H1 (cell line): ENCODE measurements around the gene TRAF3. TPM values are rescaled to one million over a fixed set of nuclear protein-coding genes. Genes with fewer than 3 reads are reported as not detected.
A peak's percentile ranks its signal among the peaks of the same experiment; 100 is the strongest.

Source experiments
- CTCF ChIA-PET: fragments of 300-600 bp; sonication (Branson Sonifier 250); formaldehyde crosslinking; loops from one replicate; lab custom pipeline; 2021; ENCODE audit not compliant: partially characterized antibody; lab: Charles Lee
- POLR2A ChIA-PET: fragments of 300-600 bp; sonication (Branson Sonifier 250); formaldehyde crosslinking; loops from one replicate; lab custom pipeline; 2021; ENCODE audit warnings: inconsistent platforms; ENCODE audit not compliant: partially characterized antibody; lab: Charles Lee
- DNase-seq, 2 experiments: peaks; one replicate each; pipeline versions ENCODE4 v3.0.0 to v3.0.0-alpha.2; 2010 to 2022; ENCODE audit warnings: low spot score in 2 of 2, low read depth in 1 of 2, mixed read lengths in 1 of 2
- FAIRE-seq: peaks from 2 replicates; lab custom pipeline; 2011; peaks lifted over from hg19 to GRCh38; lab: Jason Lieb, UNC
- H2AFZ ChIP-seq: 2 replicates; pipeline ENCODE4 v1.8.1; 2012; ENCODE audit warnings: low read length, inconsistent platforms
- H2AK5ac ChIP-seq: 2 replicates; pipeline ENCODE4 v1.6.1; 2013; ENCODE audit warnings: low read depth, low read length
- H2BK120ac ChIP-seq: replicated peaks from 2 replicates; pipeline ENCODE3; 2013; ENCODE audit warnings: low read depth, low read length, inconsistent platforms
- H2BK12ac ChIP-seq: 2 replicates; pipeline ENCODE4 v1.6.1; 2013; ENCODE audit warnings: low read depth, low read length
- H2BK15ac ChIP-seq: 2 replicates; pipeline ENCODE4 v1.6.1; 2013; ENCODE audit warnings: low read length
- H2BK20ac ChIP-seq: 2 replicates; pipeline ENCODE4 v1.6.1; 2013; ENCODE audit warnings: low read length
- H2BK5ac ChIP-seq: 2 replicates; pipeline ENCODE4 v1.6.1; 2013; ENCODE audit warnings: low read depth, low read length
- H3K14ac ChIP-seq: 2 replicates; pipeline ENCODE4 v1.6.1; 2013; ENCODE audit warnings: inconsistent platforms; ENCODE audit not compliant: insufficient read length
- H3K18ac ChIP-seq: 2 replicates; pipeline ENCODE4 v1.6.1; 2013; ENCODE audit warnings: low read length; ENCODE audit errors: extremely low read depth
- H3K23ac ChIP-seq: 2 replicates; pipeline ENCODE4 v1.6.1; 2013; ENCODE audit warnings: inconsistent platforms; ENCODE audit not compliant: insufficient read length
- H3K23me2 ChIP-seq: 2 replicates; pipeline ENCODE4 v1.6.1; 2013; ENCODE audit warnings: low read depth, low read length
- H3K27ac ChIP-seq: 2 replicates; pipeline ENCODE4 v1.6.1; 2011; ENCODE audit warnings: low read depth, low read length, inconsistent platforms
- H3K27me3 ChIP-seq, 4 experiments: replicated peaks in 1 of 4; 1 replicate in 1 of 4; 2 replicates in 3 of 4; pipeline versions ENCODE4 v1.6.1 to v1.8.1; 2011 to 2013; ENCODE audit warnings: low read length in 3 of 4, mild to moderate bottlenecking in 3 of 4, inconsistent platforms in 2 of 4, mixed read lengths in 2 of 4, moderate library complexity in 1 of 4; ENCODE audit not compliant: control insufficient read depth in 3 of 4, insufficient read depth in 3 of 4; ENCODE audit errors: extremely low read depth in 1 of 4
- H3K36me3 ChIP-seq, 4 experiments: 2 replicates each; pipeline versions ENCODE4 v1.6.1 to v1.8.1; 2011 to 2013; ENCODE audit warnings: mild to moderate bottlenecking in 4 of 4, low read length in 3 of 4, moderate library complexity in 2 of 4, control low read depth in 1 of 4, inconsistent platforms in 1 of 4; ENCODE audit not compliant: insufficient read depth in 4 of 4, control insufficient read depth in 2 of 4
- H3K4ac ChIP-seq: replicated peaks from 2 replicates; pipeline ENCODE3; 2013; ENCODE audit warnings: low read length, low read depth, mixed read lengths, inconsistent platforms; ENCODE audit not compliant: insufficient read length
- H3K4me1 ChIP-seq, 4 experiments: replicated peaks in 1 of 4; 1 replicate in 1 of 4; 2 replicates in 3 of 4; pipeline versions ENCODE4 v1.6.1 to v1.8.1; 2011 to 2013; ENCODE audit warnings: low read length in 3 of 4, inconsistent platforms in 2 of 4, mixed read lengths in 1 of 4; ENCODE audit not compliant: insufficient read depth in 4 of 4, control insufficient read depth in 3 of 4
- H3K4me2 ChIP-seq, 2 experiments: 2 replicates each; pipeline versions ENCODE4 v1.6.1 to v1.8.1; 2011 to 2013; ENCODE audit warnings: low read depth in 2 of 2, low read length in 2 of 2, control low read depth in 1 of 2, inconsistent platforms in 1 of 2, mild to moderate bottlenecking in 1 of 2; ENCODE audit not compliant: insufficient read depth in 1 of 2
- H3K4me3 ChIP-seq, 4 experiments: fragments of 200-600, 300-600 bp in 1 of 4; sonication (generic), shearing (Covaris generic), sonication (Bioruptor Twin) in 1 of 4; 2 replicates each; pipeline versions ENCODE4 v1.5.1 to v1.8.1; 2011 to 2016; ENCODE audit warnings: low read length in 4 of 4, low read depth in 3 of 4, control low read depth in 2 of 4, inconsistent platforms in 2 of 4, mild to moderate bottlenecking in 2 of 4, mixed read lengths in 1 of 4, moderate library complexity in 1 of 4; ENCODE audit not compliant: insufficient read depth in 2 of 4; ENCODE audit errors: extremely low read depth in 1 of 4
- H3K56ac ChIP-seq: replicated peaks from 2 replicates; pipeline ENCODE3; 2013; ENCODE audit warnings: low read depth, mild to moderate bottlenecking, mixed read lengths, low read length, inconsistent platforms; ENCODE audit not compliant: insufficient read length
- H3K79me1 ChIP-seq: 2 replicates; pipeline ENCODE4 v1.6.1; 2013; ENCODE audit warnings: low read depth, low read length, control low read depth
- H3K79me2 ChIP-seq, 2 experiments: 2 replicates each; pipeline versions ENCODE4 v1.6.1 to v1.8.1; 2012 to 2013; ENCODE audit warnings: low read length in 2 of 2, mild to moderate bottlenecking in 2 of 2, inconsistent platforms in 1 of 2; ENCODE audit not compliant: insufficient read depth in 2 of 2, control insufficient read depth in 1 of 2
- H3K9ac ChIP-seq, 4 experiments: replicated peaks in 1 of 4; 1 replicate in 1 of 4; 2 replicates in 3 of 4; pipeline versions ENCODE4 v1.6.1 to v1.8.1; 2011 to 2013; ENCODE audit warnings: low read depth in 3 of 4, low read length in 3 of 4, control low read depth in 2 of 4, mild to moderate bottlenecking in 2 of 4, moderate library complexity in 2 of 4, inconsistent platforms in 1 of 4; ENCODE audit errors: extremely low read depth in 1 of 4
- H3K9me3 ChIP-seq, 2 experiments: 2 replicates each; pipeline versions ENCODE4 v1.6.1 to v1.8.1; 2012 to 2013; ENCODE audit warnings: mild to moderate bottlenecking in 2 of 2, moderate library complexity in 2 of 2, control low read depth in 1 of 2, inconsistent platforms in 1 of 2, low read depth in 1 of 2, low read length in 1 of 2, mixed read lengths in 1 of 2; ENCODE audit not compliant: insufficient read depth in 2 of 2
- H4K20me1 ChIP-seq, 2 experiments: replicated peaks in 1 of 2; 2 replicates each; pipeline versions ENCODE3 to v1.8.1; 2011 to 2013; ENCODE audit warnings: inconsistent platforms in 2 of 2, low read length in 2 of 2, mild to moderate bottlenecking in 1 of 2; ENCODE audit not compliant: insufficient read depth in 2 of 2, control insufficient read depth in 1 of 2
- H4K5ac ChIP-seq: 2 replicates; pipeline ENCODE4 v1.6.1; 2013; ENCODE audit warnings: low read length, low read depth, mixed read lengths, inconsistent platforms; ENCODE audit not compliant: insufficient read length
- H4K8ac ChIP-seq: 2 replicates; pipeline ENCODE4 v1.8.0; 2013; ENCODE audit warnings: mild to moderate bottlenecking, moderate library complexity, low read length, inconsistent platforms; ENCODE audit not compliant: insufficient read depth; ENCODE audit errors: extremely low read depth
- H4K91ac ChIP-seq: replicated peaks from 2 replicates; pipeline ENCODE3; 2013; ENCODE audit warnings: low read length, mixed read lengths, inconsistent platforms; ENCODE audit not compliant: insufficient read length
- BCL11A ChIP-seq, 2 experiments: IDR thresholded peaks; one replicate each; pipeline ENCODE4 v1.6.1; 2011; ENCODE audit warnings: low read depth in 2 of 2, low read length in 2 of 2, mild to moderate bottlenecking in 2 of 2
- GABPA ChIP-seq: IDR thresholded peaks from 2 replicates; pipeline ENCODE4 v1.6.1; 2011; ENCODE audit warnings: mild to moderate bottlenecking, low read length, moderate library complexity, borderline replicate concordance; ENCODE audit not compliant: insufficient read depth
- KDM1A ChIP-seq: fragments of 200-600, 300-600 bp; sonication (generic); IDR thresholded peaks from 2 replicates; pipeline ENCODE4 v1.7.1; 2016; ENCODE audit warnings: mild to moderate bottlenecking, low read length, borderline replicate concordance
- KDM4A ChIP-seq: IDR thresholded peaks from one replicate; pipeline ENCODE4 v1.7.1; 2012; ENCODE audit warnings: low read depth, mild to moderate bottlenecking, moderate library complexity, low read length, inconsistent platforms; ENCODE audit not compliant: severe bottlenecking
- RAD21 ChIP-seq, 2 experiments: IDR thresholded peaks in 1 of 2; conservative IDR thresholded peaks in 1 of 2; 2 replicates each; pipeline ENCODE4 v1.6.1; 2011; ENCODE audit warnings: low read depth in 2 of 2, low read length in 2 of 2, improper control_type of control experiment in 1 of 2, inconsistent platforms in 1 of 2, mild to moderate bottlenecking in 1 of 2, moderate library complexity in 1 of 2
- RBBP5 ChIP-seq: IDR thresholded peaks from 2 replicates; pipeline ENCODE4 v1.7.1; 2012; ENCODE audit warnings: low read depth, mild to moderate bottlenecking, inconsistent platforms, low read length, moderate library complexity, borderline replicate concordance
- RXRA ChIP-seq: IDR thresholded peaks from 2 replicates; pipeline ENCODE4 v1.6.1; 2011; ENCODE audit warnings: low read depth, mild to moderate bottlenecking, low read length, moderate library complexity; ENCODE audit not compliant: insufficient read depth
- SIRT6 ChIP-seq: IDR thresholded peaks from one replicate; pipeline ENCODE4 v1.7.1; 2012; ENCODE audit warnings: low read length, inconsistent platforms
- TBP ChIP-seq: IDR thresholded peaks from 2 replicates; pipeline ENCODE4 v1.6.1; 2011; ENCODE audit warnings: low read depth, low read length, improper control_type of control experiment
- TEAD4 ChIP-seq: IDR thresholded peaks from 2 replicates; pipeline ENCODE4 v1.6.1; 2012; ENCODE audit warnings: low read depth, low read length, inconsistent platforms, mixed read lengths
- WGBS, 2 experiments: shearing (Covaris generic) in 1 of 2; methylation state at CpG; one replicate each; pipeline versions ENCODE4 v1.1.6 to v1.1.7; 2013 to 2015; ENCODE audit warnings: low lambda C conversion rate in 2 of 2, mixed read lengths in 2 of 2, inconsistent platforms in 1 of 2, low coverage in 1 of 2, missing lambda C conversion rate in 1 of 2; ENCODE audit not compliant: insufficient replicate concordance in 2 of 2, insufficient coverage in 1 of 2, insufficient read length in 1 of 2; ENCODE audit errors: extremely low coverage in 1 of 2, missing lambda C conversion rate in 1 of 2; 5-methylcytosine and 5-hydroxymethylcytosine counted together
- polyA plus RNA-seq, 7 experiments: library from polyadenylated mRNA; depleted of rRNA in 3 of 7; stranded (reverse) in 5 of 7; unstranded in 2 of 7; fragments of >200 nt in 5 of 7; fragments of 200-250 nt in 2 of 7; gene quantifications; 1 replicate in 5 of 7; 2 replicates in 1 of 7; 4 replicates in 1 of 7; pipeline versions ENCODE4 v1.2.1 to v1.2.3, GENCODE V29; 2011 to 2013; ENCODE audit warnings: missing spikeins in 2 of 7, mixed read lengths in 2 of 7
- total RNA-seq: library from RNA; stranded (reverse); fragmentation: NEBNext Ultra II Directional; extraction: Animal tissue kit (Norgen Biotek cat#: 25700); gene quantifications from 2 replicates; pipeline ENCODE4 v1.2.1, GENCODE V29; 2021

The TRAF3 gene
- total and polyA plus RNA-seq, 2 of the 8 experiments (the other 6 are each of a cell fraction or from before 2014, with no cell fraction given): 5.8 to 12.1 TPM

- Histone ChIP-seq H2BK15ac (peak overlapping the region; percentile 78; the same call in 1 of the 2 replicates), H3K4me1 (peaks cover 0 to 3% (median 0%) of the 10 kb centered on the region in 4 experiments; a peak in 3 of 7 replicates), H3K23me2 (peaks cover 29% of the 10 kb centered on the region; the same call in 1 of the 2 replicates), H3K9ac (no peak overlapping the region), H4K5ac (no peak overlapping the region), H3K27ac (no peak overlapping the region), H3K23ac (no peak overlapping the region), H2BK12ac (peak overlapping the region; percentile 75; the same call in 1 of the 2 replicates), H3K56ac (no peak overlapping the region), H2BK120ac (no peak overlapping the region), H3K9me3 (no peaks in the 10 kb centered on the region; a peak in 1 of 4 replicates), H4K8ac (peak overlapping the region; percentile 77), H4K91ac (no peak overlapping the region), H3K79me1 (no peaks in the 10 kb centered on the region), H3K27me3 (peaks cover 0 to 10% (median 9%) of the 10 kb centered on the region in 4 experiments; a peak in 5 of 7 replicates), H4K20me1 (peaks cover 0 to 13% of the 10 kb centered on the region in 2 experiments), H3K4me2 (no peak overlapping the region), H2BK20ac (0 out of 2 replicates have a peak overlapping the region, but pooled peaks have one; percentile 25), H2AFZ (no peak overlapping the region), H3K18ac (no peak overlapping the region), H3K4me3 (no peak overlapping the region), H2AK5ac (no peak overlapping the region), H3K36me3 (no peaks in the 10 kb centered on the region), H3K4ac (no peak overlapping the region), H3K79me2 (no peaks in the 10 kb centered on the region), H3K14ac (no peak overlapping the region), H2BK5ac (peak overlapping the region; percentile 55; the same call in 1 of the 2 replicates)
- DNase-seq: peak; percentile 38 to 92
- WGBS, 2 experiments: 50% methylated on average over 12 of the region's 12 CpGs; no CpG with 5 or more reads in 1 of the 2 experiments
- peak; percentile 42 for FAIRE-seq
- POLR2A ChIA-PET: no interaction called here
- CTCF ChIA-PET: interaction anchor here (0.6 to 2.9 kb wide), 12 partner anchors 13 to 799 kb away, joined by 3 to 18 read pairs (median 4); no protein-coding TSS in a partner anchor
- TF ChIP-seq TEAD4 (peak; percentile 53; the same call in 1 of the 2 replicates), SIRT6 (no peak), RXRA (no peak), BCL11A (IDR thresholded peaks at IDR 0.05; ENCODE audit: low read depth in 2 of 2, low read length in 2 of 2) (no peak), TBP (no peak), KDM4A (no peak), RBBP5 (no peak), KDM1A (no peak), RAD21 (IDR thresholded peaks at IDR 0.05 in 1 of 2, conservative IDR thresholded peaks at IDR 0.05 in 1 of 2; ENCODE audit: low read depth in 2 of 2, low read length in 2 of 2) (peak; percentile 90 to 94), GABPA (no peak; the same call in 1 of the 2 replicates)
Measured at GRCh38 chr14:102917469-102918211, 140.4 kb downstream of the TRAF3 start.
